GM19023 (cell line): ENCODE data around the gene FLRT3.

Source experiments
- ATAC-seq: cut with Tn5 transposase; IDR thresholded peaks from one replicate; pipeline ENCODE4 v1.9.1; 2021; ENCODE audit warnings: mild to moderate bottlenecking, moderate library complexity; ENCODE audit not compliant: unreplicated experiment

FLRT3 gene

GRCh38 chr20:14337400-14338171, at the start of gene FLRT3:
Gene FLRT3, minus strand, starts transcription at chr20:14337612. Its CDS starts 10,106 bp downstream, at chr20:14327506.
- peak; percentile 97 for ATAC-seq

DNA sequence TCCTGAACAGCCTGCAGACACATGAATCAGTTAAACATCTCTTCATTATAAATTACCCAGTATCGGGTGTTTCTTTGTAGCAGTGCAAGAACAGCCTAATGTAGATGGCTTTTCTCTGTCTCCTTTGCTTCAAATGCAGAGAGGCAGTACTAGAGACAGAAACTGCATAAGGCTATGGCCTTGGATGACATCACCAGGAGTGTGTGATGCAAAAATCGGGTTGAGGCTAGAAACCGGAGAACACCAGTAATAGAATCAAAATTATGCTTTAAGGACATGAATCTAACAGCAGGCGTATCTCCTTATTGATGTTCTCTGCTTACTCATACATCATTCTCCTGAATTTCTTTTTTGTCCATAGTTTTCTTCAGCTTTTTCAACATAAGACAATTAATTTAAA, 49.3 kb upstream of the FLRT3 start:
- ATAC-seq, result no peak

- no peak for ATAC-seq
Observed at GRCh38 chr20:14385176-14385740, 47.8 kb upstream of the FLRT3 start.

- ATAC-seq, result no peak
Observed at GRCh38 chr20:14384416-14385175, 47.2 kb upstream of the FLRT3 start.

GRCh38 chr20:14383335-14383734, 45.9 kb upstream of the FLRT3 start:
- no peak for ATAC-seq

DNA sequence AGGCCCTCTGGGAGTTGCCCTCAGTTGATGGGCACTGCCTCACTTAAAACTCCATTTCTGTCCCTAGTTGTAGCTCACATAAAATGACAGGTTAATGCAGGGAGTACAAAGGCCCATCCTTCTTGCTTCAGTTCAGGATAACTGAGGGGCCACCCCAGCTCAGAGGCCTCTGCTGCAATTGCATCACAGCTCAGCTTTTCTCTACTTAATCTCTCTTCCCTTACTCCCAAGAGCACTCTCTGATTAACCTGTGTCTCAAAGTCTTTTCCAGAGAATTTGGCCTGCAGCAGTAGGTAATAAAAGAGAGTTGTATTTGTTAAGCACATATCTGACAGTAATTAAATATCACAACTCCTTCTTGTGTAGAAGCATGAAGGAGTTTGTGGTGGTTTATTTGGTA, 40.9 kb upstream of the FLRT3 start:
- ATAC-seq, result no peak

- no peak for ATAC-seq
Observed at GRCh38 chr20:14375416-14375985, 38.1 kb upstream of the FLRT3 start.

GRCh38 chr20:14374196-14374595, 36.8 kb upstream of the FLRT3 start:
- ATAC-seq, result no peak

DNA sequence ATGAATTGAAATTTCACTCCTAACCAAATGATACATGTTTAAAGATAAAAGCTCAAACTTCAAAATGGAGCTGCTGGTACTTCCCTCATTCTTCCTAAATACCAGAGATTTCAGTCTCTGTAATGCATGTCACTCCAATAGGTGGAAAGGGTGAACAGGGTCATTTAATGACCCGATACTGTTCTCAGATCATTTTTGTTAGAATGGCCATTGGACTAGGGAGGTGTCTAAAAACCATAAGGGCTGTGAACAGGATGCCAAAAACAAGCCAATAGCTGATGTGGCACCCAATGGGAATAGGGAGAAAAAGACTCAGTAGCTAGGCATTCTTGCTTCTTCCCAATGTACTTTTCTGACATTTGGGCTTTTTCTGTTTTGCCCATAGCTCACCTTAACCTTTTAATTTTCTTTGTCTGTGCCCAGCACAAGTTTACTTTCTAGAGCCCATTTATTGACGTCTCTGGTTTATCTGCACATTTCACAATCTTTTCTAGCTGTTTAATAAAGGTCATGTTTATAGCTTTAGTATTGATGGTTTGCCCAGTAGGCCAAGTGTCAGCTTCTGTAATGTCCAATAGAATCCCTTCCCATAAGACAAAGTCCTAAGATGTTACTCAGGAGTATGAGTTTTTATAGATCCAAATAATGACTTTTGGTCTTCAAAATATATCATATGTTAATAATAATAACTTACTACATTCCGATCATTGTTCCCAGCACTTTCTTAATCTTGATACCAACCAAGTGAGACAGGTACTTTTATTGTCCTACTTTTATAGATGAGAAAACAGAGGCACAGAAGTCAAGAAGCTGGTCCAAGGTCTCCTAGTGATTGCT, 24.3 kb upstream of the FLRT3 start:
- ATAC-seq, result no peak

DNA sequence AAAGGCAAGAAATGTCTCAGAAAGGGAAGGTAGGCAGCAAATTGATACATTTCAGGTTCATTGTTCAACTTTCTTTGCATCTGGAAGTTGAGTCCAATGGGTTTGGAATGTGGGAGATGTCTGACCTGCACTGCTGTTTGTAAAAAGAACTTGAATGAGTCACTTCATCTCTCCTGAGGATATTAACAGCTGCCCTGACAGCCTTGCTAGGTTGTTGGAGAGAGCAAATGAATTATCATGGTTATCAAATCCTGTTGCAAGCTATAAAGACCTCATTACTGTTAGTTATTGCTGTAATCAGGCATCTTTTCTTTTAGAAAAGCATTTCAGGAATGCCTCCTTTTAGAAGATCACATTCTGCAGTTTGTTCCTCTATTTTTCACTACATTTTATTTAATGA, 23.0 kb upstream of the FLRT3 start:
- no peak for ATAC-seq

GRCh38 chr20:14355791-14356190, 18.4 kb upstream of the FLRT3 start:
- ATAC-seq, result no peak

- ATAC-seq, result no peak
Observed at GRCh38 chr20:14344746-14345145, 7.3 kb upstream of the FLRT3 start.

DNA sequence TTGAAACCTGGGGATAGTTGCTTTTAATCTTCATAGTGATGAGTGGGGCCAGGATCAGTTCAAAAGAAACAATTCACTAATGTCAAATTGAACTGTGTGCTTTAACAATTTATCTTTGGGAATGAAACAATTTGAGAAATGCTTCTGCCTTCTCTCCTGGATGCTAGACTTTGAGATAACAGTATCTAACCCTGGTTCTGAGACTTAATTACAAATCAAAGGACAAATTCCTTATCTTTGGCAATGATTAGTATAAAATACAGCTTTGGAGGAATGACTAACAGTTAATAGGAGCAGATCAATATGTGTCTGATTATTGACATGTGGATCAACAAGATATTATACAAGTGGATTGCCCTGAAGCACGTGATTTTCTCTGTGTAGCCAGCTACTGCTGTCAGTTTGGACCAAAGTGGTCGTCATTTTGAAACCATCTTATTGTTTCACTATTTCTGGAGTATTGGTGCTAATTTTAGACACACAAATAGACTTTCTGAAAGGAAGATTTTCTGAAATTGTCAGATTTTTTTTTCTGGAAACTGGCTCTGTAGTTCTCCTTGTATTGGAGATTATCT, 6.2 kb upstream of the FLRT3 start:
- no peak for ATAC-seq

DNA sequence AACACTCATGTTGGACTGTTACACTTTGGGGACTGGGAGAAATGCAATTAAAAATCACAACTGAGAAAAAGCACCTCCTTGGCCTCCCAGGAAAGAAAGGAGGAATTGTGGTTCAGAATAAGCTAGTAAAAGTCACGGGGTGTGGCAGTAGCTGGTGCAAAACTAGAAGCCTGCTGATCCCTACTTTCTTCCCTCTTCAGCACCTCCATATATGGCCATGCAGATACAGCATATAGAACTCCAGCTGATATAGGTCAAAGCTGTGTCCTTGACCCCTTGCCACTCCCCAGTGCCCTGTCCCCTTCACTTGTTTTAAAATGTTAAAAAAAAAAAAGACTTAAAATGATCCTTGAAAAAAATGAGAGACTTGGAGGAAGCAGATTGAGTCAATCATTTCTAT, 5.5 kb upstream of the FLRT3 start:
- ATAC-seq, result no peak

DNA sequence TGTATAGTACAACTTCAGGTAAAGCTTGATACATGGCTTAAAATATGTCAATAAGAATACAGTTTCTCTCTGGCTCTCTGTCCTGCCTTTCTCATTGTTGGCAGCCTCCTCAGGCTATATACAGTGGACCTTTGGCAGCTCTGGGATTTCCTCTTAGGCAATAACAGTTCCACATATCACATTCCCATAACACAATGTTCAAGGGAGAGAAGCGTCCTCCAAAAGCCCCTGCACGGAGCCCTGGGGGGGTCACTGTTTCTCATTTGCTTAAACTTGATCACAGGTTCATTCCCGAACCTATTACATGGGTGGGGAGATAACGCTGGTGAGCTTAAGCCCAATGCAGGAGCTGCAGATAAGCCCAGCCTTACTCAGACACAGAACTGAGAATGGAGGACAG, 4.4 kb upstream of the FLRT3 start:
- ATAC-seq, result no peak

GRCh38 chr20:14336686-14337085, 726 bp downstream of the FLRT3 start:
- ATAC-seq, result no peak

DNA sequence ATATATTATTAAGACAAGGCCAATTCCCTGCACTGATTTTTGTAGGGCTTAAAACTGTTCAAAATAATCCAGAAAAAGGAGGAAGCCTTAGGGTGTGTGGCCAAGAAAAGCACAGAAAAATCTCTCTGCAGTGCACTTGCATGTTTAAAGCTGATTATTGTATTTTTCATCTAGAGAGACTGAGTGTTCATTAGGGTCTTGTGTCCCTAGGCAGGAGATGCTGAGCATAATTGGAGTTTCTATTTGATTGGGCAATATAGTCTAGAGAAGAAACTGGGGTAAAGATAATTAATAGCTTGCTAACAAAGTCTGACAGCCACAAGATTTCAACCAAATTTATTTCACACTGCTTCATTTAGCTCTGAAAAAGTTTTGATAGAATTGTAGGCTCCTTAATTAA, 2.4 kb downstream of the FLRT3 start:
- ATAC-seq, result no peak

GRCh38 chr20:14334306-14334930, 3.0 kb downstream of the FLRT3 start:
- no peak for ATAC-seq

DNA sequence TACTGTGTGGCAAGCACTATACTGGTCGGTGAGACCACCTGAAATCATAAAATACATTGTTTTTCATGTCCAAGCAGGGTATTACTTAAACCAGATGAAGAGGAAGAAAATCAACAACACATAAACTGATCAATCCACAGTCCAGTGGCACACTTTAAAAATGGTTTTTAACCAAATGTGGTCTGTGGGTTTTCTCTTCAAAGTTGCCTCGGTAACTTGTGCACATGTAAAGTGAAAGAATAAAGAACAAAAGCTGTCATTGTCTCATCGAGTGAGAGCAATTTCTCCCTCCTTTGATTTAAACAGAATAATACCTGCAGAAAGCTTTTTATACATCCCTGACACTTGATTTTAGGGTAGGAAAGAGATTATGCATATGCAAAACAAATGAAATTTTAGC, 3.7 kb downstream of the FLRT3 start:
- ATAC-seq, result no peak

GRCh38 chr20:14332866-14333265, 4.5 kb downstream of the FLRT3 start:
- no peak for ATAC-seq
